GM13977 (cell line): ENCODE measurements around the gene CTBP2.

ENCODE experiments used
- DNase-seq: peaks from one replicate; pipeline ENCODE4 v3.0.0; 2012; ENCODE audit warnings: low spot score
- CTCF ChIP-seq: IDR thresholded peaks from 2 replicates; pipeline ENCODE4 v1.5.1; 2012; ENCODE audit warnings: mild to moderate bottlenecking, control low read depth; ENCODE audit not compliant: insufficient read depth; ENCODE audit errors: extremely low read depth, missing control alignments
- in situ Hi-C: fragments of 300-500 bp; cut with MboI; formaldehyde crosslinking; loops from one replicate; pipeline ENCODE4 v1.12.0; 2022; ENCODE audit warnings: low sequenced_read_pairs, low pct_unique_long_range_greater_than_20kb, mixed read lengths, inconsistent platforms; ENCODE audit not compliant: unreplicated experiment

The CTBP2 gene

GRCh38 chr10:125193306-125193877 lies 33.0 kb upstream of the CTBP2 start:
- in situ Hi-C loops = no loop called here
- DNase-seq = no peak
- no peak for TF ChIP-seq CTCF

- no peak for TF ChIP-seq CTCF
- in situ Hi-C loops = no loop called here
- no peak for DNase-seq
Observed at GRCh38 chr10:125192620-125193019, 32.3 kb upstream of the CTBP2 start.

- TF ChIP-seq CTCF = no peak
- no peak for DNase-seq
- in situ Hi-C loops = no loop called here
Observed at GRCh38 chr10:125192005-125192404, 31.6 kb upstream of the CTBP2 start.

- no peak for TF ChIP-seq CTCF
- in situ Hi-C loops = no loop called here
- no peak for DNase-seq
Observed at GRCh38 chr10:125190946-125191345, 30.6 kb upstream of the CTBP2 start.

GRCh38 chr10:125190414-125190813 lies 30.1 kb upstream of the CTBP2 start:
- no peak for DNase-seq
- in situ Hi-C loops = no loop called here
- TF ChIP-seq CTCF = no peak

GRCh38 chr10:125189162-125189561 lies 28.8 kb upstream of the CTBP2 start:
- in situ Hi-C loops = no loop called here
- DNase-seq = no peak
- no peak for TF ChIP-seq CTCF
